HG03280 (cell line): ENCODE data around the gene UBE3A.
"Not testable (repeated sequence)": the region's sequence is repeated elsewhere in the genome, so short reads cannot be mapped to it uniquely, and the experiment has no call there.

Source experiments
- ATAC-seq: cut with Tn5 transposase; IDR thresholded peaks from one replicate; pipeline ENCODE4 v1.9.1; 2021; ENCODE audit warnings: mild to moderate bottlenecking, moderate library complexity; ENCODE audit not compliant: unreplicated experiment

UBE3A gene

GRCh38 chr15:25438601-25439368 is at the start of gene UBE3A:
UBE3A (minus strand) TSS chr15:25439024; CDS start chr15:25409107, 29,917 bp downstream.
- peak; percentile 90 for ATAC-seq

GRCh38 chr15:25487226-25487884 is 48.5 kb upstream of the UBE3A start:
- ATAC-seq: no peak

- ATAC-seq: no peak
Measured at GRCh38 chr15:25486051-25486450, 47.2 kb upstream of the UBE3A start.

- no peak for ATAC-seq
Measured at GRCh38 chr15:25481208-25481859, 42.5 kb upstream of the UBE3A start.

GRCh38 chr15:25478313-25478712 is 39.5 kb upstream of the UBE3A start:
- ATAC-seq: no peak

GRCh38 chr15:25477816-25478215 is 39.0 kb upstream of the UBE3A start:
- no peak for ATAC-seq

- ATAC-seq: no peak
Measured at GRCh38 chr15:25474251-25474650, 35.4 kb upstream of the UBE3A start.

GRCh38 chr15:25470230-25470629 is 31.4 kb upstream of the UBE3A start:
- no peak for ATAC-seq

GRCh38 chr15:25469377-25469776 is 30.6 kb upstream of the UBE3A start:
- no peak for ATAC-seq

GRCh38 chr15:25468611-25469010 is 29.8 kb upstream of the UBE3A start:
- ATAC-seq: no peak

- no peak for ATAC-seq
Measured at GRCh38 chr15:25465835-25466234, 27.0 kb upstream of the UBE3A start.

GRCh38 chr15:25464784-25465183 is 26.0 kb upstream of the UBE3A start:
- ATAC-seq: no peak

- ATAC-seq: no peak
Measured at GRCh38 chr15:25464383-25464782, 25.6 kb upstream of the UBE3A start.

GRCh38 chr15:25456196-25456595 is 17.4 kb upstream of the UBE3A start:
- no peak for ATAC-seq

- ATAC-seq: no peak
Measured at GRCh38 chr15:25455226-25455625, 16.4 kb upstream of the UBE3A start.

- no peak for ATAC-seq
Measured at GRCh38 chr15:25454771-25455170, 15.9 kb upstream of the UBE3A start.

- not testable (repeated sequence) for ATAC-seq
Measured at GRCh38 chr15:25453246-25453645, 14.4 kb upstream of the UBE3A start.

- ATAC-seq: no peak
Measured at GRCh38 chr15:25451501-25451900, 12.7 kb upstream of the UBE3A start.

GRCh38 chr15:25450163-25450562 is 11.3 kb upstream of the UBE3A start:
- no peak for ATAC-seq

- ATAC-seq: no peak
Measured at GRCh38 chr15:25446076-25446475, 7.3 kb upstream of the UBE3A start.

- no peak for ATAC-seq
Measured at GRCh38 chr15:25445412-25445811, 6.6 kb upstream of the UBE3A start.

GRCh38 chr15:25441111-25441510 is 2.3 kb upstream of the UBE3A start:
- no peak for ATAC-seq
